Ovary (tissue), 9 donors: ENCODE measurements around the gene KCNJ6. TPM values are rescaled to one million over a fixed set of nuclear protein-coding genes. Genes with fewer than 3 reads are reported as not detected.

ENCODE experiments used
- DNase-seq, 5 donors: peaks; one replicate each; pipeline ENCODE4 v3.0.0-alpha.2; 2019 to 2020
- H3K27ac ChIP-seq, 2 donors: fragments of 200-600 bp; one replicate each; pipeline versions ENCODE4 v1.5.1 to v1.8.0; 2019 to 2022
- H3K27me3 ChIP-seq: fragments of 200-600 bp; one replicate; pipeline ENCODE4 v1.8.0; 2022
- H3K36me3 ChIP-seq: fragments of 200-600 bp; sonication (generic); one replicate; pipeline ENCODE4 v1.5.1; 2019
- H3K4me1 ChIP-seq: one replicate; pipeline ENCODE4 v1.8.1; 2013; ENCODE audit warnings: mild to moderate bottlenecking, moderate library complexity; ENCODE audit not compliant: insufficient read depth
- H3K4me3 ChIP-seq: fragments of 200-600 bp; sonication (generic); one replicate; pipeline ENCODE4 v1.5.1; 2017
- H3K9me3 ChIP-seq, 2 donors: fragments of 200-600 bp in 1 of 2; sonication (generic) in 1 of 2; one replicate each; pipeline versions ENCODE4 v1.5.1 to v1.8.1; 2013 to 2019; ENCODE audit warnings: mild to moderate bottlenecking in 1 of 2, moderate library complexity in 1 of 2
- EP300 ChIP-seq: sonication (generic); formaldehyde crosslinking; IDR thresholded peaks from one replicate; pipeline ENCODE4 v1.6.1; 2017; ENCODE audit warnings: antibody characterized with exemption
- POLR2A ChIP-seq: fragments of 450-650 bp; IDR thresholded peaks from one replicate; pipeline ENCODE4 v1.6.1; 2017; ENCODE audit warnings: antibody characterized with exemption, mild to moderate bottlenecking, moderate library complexity
- WGBS, 3 donors: extraction: QIAGEN DNeasy Blood & Tissue Kit in 1 of 3; methylation state at CpG; one replicate each; pipeline versions ENCODE4 v1.1.5 to v1.1.7; 2013 to 2017; 5-methylcytosine and 5-hydroxymethylcytosine counted together
- intact Hi-C, 4 donors: fragments of 100-400 bp; cut with DNase I; formaldehyde crosslinking; loops; one replicate each; pipeline versions ENCODE4 v1.11.0 to v1.15.1; 2022 to 2023
- polyA plus RNA-seq, 2 donors: library from polyadenylated mRNA; stranded (reverse); fragments of 200-250 nt in 1 of 2; fragments of 350-450 nt in 1 of 2; fragmentation: Illumina TruSeq in 1 of 2; extraction: RNeasy Lipid Tissue Mini Kit (QIAGEN cat#74804) in 1 of 2; gene quantifications; one replicate each; pipeline ENCODE4 v1.2.3, GENCODE V29; 2013 to 2014
- total RNA-seq, 7 donors: library from RNA; depleted of rRNA in 2 of 7; stranded (reverse); fragments of >200 nt in 2 of 7; fragmentation: NEBNext Ultra II Directional in 3 of 7; extraction: Animal tissue kit (Norgen Biotek cat#: 25700) in 3 of 7; gene quantifications; one replicate each; pipeline versions ENCODE4 v1.1.0 to v1.2.4, GENCODE V29; 2016 to 2023
- TF ChIP-seq, protein P1 (sequence below), 3 donors: fragments of 450-650 bp in 2 of 3; fragments of 200-600 bp in 1 of 3; IDR thresholded peaks; one replicate each; pipeline versions ENCODE4 v1.5.1 to v1.8.0; 2016 to 2022; ENCODE audit warnings: antibody characterized with exemption in 3 of 3, mild to moderate bottlenecking in 1 of 3
- donor health status: DM: no; HTN: no; CAD: no; lungs with moderate emphysema.
- donor health status: DM: no; HTN: no; CAD: no.
- donor health status: Bipolar disorder and iron deficiency.
- donor health status: DM: yes; HTN: yes; CAD: no.
- donor health status: DM: no; HTN: no; CAD: no.
- donor health status: DM: yes; HTN: yes; CAD: no.

KCNJ6 gene
- total and polyA plus RNA-seq, 9 donors: 0.01 TPM; not detected in 8

- Histone ChIP-seq H3K27me3 (no peaks in the 10 kb centered on the region), H3K4me1 (no peaks in the 10 kb centered on the region), H3K9me3 (no peaks in the 10 kb centered on the region), H3K4me3 (no peak overlapping the region), H3K36me3 (no peaks in the 10 kb centered on the region), H3K27ac (no peak overlapping the region)
- TF ChIP-seq EP300: no peak
- TF ChIP-seq POLR2A: no peak
- TF ChIP-seq, protein P1, sequence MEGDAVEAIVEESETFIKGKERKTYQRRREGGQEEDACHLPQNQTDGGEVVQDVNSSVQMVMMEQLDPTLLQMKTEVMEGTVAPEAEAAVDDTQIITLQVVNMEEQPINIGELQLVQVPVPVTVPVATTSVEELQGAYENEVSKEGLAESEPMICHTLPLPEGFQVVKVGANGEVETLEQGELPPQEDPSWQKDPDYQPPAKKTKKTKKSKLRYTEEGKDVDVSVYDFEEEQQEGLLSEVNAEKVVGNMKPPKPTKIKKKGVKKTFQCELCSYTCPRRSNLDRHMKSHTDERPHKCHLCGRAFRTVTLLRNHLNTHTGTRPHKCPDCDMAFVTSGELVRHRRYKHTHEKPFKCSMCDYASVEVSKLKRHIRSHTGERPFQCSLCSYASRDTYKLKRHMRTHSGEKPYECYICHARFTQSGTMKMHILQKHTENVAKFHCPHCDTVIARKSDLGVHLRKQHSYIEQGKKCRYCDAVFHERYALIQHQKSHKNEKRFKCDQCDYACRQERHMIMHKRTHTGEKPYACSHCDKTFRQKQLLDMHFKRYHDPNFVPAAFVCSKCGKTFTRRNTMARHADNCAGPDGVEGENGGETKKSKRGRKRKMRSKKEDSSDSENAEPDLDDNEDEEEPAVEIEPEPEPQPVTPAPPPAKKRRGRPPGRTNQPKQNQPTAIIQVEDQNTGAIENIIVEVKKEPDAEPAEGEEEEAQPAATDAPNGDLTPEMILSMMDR (IDR thresholded peaks at IDR 0.05): no peak
- WGBS, 3 donors: 92 to 97% (median 95%) methylated on average over 3 of the region's 3 CpGs
- intact Hi-C loops: no loop called here
- no peak for DNase-seq
These were observed 219.3 kb downstream of the KCNJ6 start for GRCh38 chr21:37696936-37697335.

- no peak overlapping the region for H3K4me3 ChIP-seq
- H3K4me1 ChIP-seq: no peaks in the 10 kb centered on the region
- H3K36me3 ChIP-seq: no peaks in the 10 kb centered on the region
- H3K27ac ChIP-seq: no peak overlapping the region
- H3K27me3 ChIP-seq: no peaks in the 10 kb centered on the region
- intact Hi-C loops: no loop called here
- DNase-seq: no peak
- no peaks in the 10 kb centered on the region for H3K9me3 ChIP-seq
- TF ChIP-seq EP300 (no peak), POLR2A (no peak)
- TF ChIP-seq, protein P1 (IDR thresholded peaks at IDR 0.05): no peak
These were observed 221.1 kb downstream of the KCNJ6 start for GRCh38 chr21:37695111-37695510.

DNA sequence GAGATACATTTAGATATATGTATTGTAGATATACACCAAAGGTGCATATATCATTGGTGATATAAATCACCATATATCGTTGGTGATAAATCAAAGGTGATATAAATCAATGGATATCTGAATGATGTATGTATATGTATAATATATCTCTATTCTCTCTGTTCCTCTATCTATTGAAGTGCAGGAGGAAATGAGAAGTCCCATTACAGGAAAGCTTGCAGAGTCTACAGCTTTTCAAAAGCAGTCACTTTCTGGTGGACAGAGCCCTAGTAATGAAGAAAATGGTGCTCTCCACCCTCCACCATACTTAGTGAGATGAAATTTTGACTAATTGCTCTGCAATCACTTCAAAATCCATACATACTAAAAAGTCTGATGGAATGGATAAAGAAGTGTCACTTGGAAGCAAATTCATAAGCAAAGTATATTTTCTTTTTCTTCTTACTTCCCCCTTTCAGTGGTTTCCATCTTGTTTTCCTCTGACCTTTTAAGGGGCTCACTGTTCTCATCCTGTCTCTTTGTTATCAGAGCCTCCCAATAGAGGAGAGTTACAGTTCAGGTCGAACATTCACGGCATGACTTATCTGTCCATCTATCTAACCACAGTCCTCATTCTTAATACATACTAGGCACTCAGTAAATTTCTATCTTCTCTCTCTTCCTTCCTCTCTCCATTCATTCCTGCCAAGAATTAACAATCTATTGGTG is 227.2 kb downstream of the KCNJ6 start:
- WGBS, 3 donors: 59 to 68% (median 59%) methylated on average over 3 of the region's 3 CpGs
- Histone ChIP-seq H3K27ac (no peak overlapping the region), H3K4me1 (no peaks in the 10 kb centered on the region), H3K4me3 (no peak overlapping the region), H3K27me3 (no peaks in the 10 kb centered on the region), H3K9me3 (no peaks in the 10 kb centered on the region), H3K36me3 (no peaks in the 10 kb centered on the region)
- no peak for DNase-seq
- intact Hi-C loops: no loop called here
- TF ChIP-seq, protein P1 (IDR thresholded peaks at IDR 0.05): no peak
- TF ChIP-seq EP300: no peak
- no peak for TF ChIP-seq POLR2A

GRCh38 chr21:37686991-37687810 is 229.1 kb downstream of the KCNJ6 start:
- 56 to 69% (median 67%) methylated on average over 12 of the region's 12 CpGs for WGBS, 3 donors
- H3K27me3 ChIP-seq: no peaks in the 10 kb centered on the region
- no peak overlapping the region for H3K4me3 ChIP-seq
- TF ChIP-seq POLR2A (no peak), EP300 (no peak)
- TF ChIP-seq, protein P1 (IDR thresholded peaks at IDR 0.05): no peak
- no peak for DNase-seq
- intact Hi-C loops: no loop called here
- no peaks in the 10 kb centered on the region for H3K36me3 ChIP-seq
- H3K27ac ChIP-seq: no peak overlapping the region
- H3K9me3 ChIP-seq: no peaks in the 10 kb centered on the region
- no peaks in the 10 kb centered on the region for H3K4me1 ChIP-seq
